Adrenal gland (tissue), 12 donors: Measurements from ENCODE around the gene MRPS34. TPM values are rescaled to one million over a fixed set of nuclear protein-coding genes. Genes with fewer than 3 reads are reported as not detected.
"Not testable (repeated sequence)": the region's sequence is repeated elsewhere in the genome, so short reads cannot be mapped to it uniquely, and the experiment has no call there.

Experiments
- DNase-seq, 7 donors: peaks; one replicate each; pipeline ENCODE4 v3.0.0-alpha.2; 2019 to 2020
- H3K27ac ChIP-seq, 5 donors: fragments of 200-600 bp; sonication (generic) in 4 of 5; 1 replicate in 3 of 5; 2 replicates in 2 of 5; pipeline versions ENCODE4 v1.5.1 to v1.8.0; 2016 to 2020; ENCODE audit warnings: mild to moderate bottlenecking in 1 of 5
- H3K27me3 ChIP-seq: fragments of 200-600 bp; 2 replicates; pipeline ENCODE4 v1.8.0; 2021
- H3K36me3 ChIP-seq, 2 donors: fragments of 200-600 bp; replicated peaks in 1 of 2; 1 replicate in 1 of 2; 2 replicates in 1 of 2; pipeline versions ENCODE4 v1.5.1 to v1.8.0; 2018 to 2022
- H3K4me1 ChIP-seq, 2 donors: fragments of 200-600 bp; replicated peaks in 1 of 2; 1 replicate in 1 of 2; 2 replicates in 1 of 2; pipeline versions ENCODE4 v1.5.1 to v1.8.0; 2018 to 2021
- H3K4me3 ChIP-seq, 4 donors: fragments of 200-600 bp; sonication (generic) in 3 of 4; one replicate each; pipeline ENCODE4 v1.5.1; 2016 to 2018
- H3K9me3 ChIP-seq, 3 donors: fragments of 200-600 bp; sonication (generic) in 1 of 3; replicated peaks in 1 of 3; 1 replicate in 2 of 3; 2 replicates in 1 of 3; pipeline versions ENCODE4 v1.5.1 to v1.8.0; 2016 to 2021
- CTCF ChIP-seq, 6 experiments: fragments of 450-650 bp in 4 of 6; fragments of 200-600 bp in 2 of 6; sonication (generic) in 1 of 6; IDR thresholded peaks; 1 replicate in 5 of 6; 2 replicates in 1 of 6; pipeline versions ENCODE4 v1.5.1 to v1.8.0; 2016 to 2021; ENCODE audit warnings: antibody characterized with exemption in 6 of 6, mild to moderate bottlenecking in 2 of 6, moderate library complexity in 1 of 6
- POLR2A ChIP-seq, 2 donors: fragments of 450-650 bp; IDR thresholded peaks; one replicate each; pipeline ENCODE4 v1.6.1; 2017; ENCODE audit warnings: antibody characterized with exemption in 2 of 2, mild to moderate bottlenecking in 2 of 2, moderate library complexity in 1 of 2
- WGBS, 4 donors: extraction: QIAGEN DNeasy Blood & Tissue Kit in 2 of 4; methylation state at CpG; one replicate each; pipeline versions ENCODE4 v1.1.5 to v1.1.7; 2013 to 2017; 5-methylcytosine and 5-hydroxymethylcytosine counted together
- intact Hi-C, 2 donors: fragments of 100-400 bp; cut with DNase I; formaldehyde crosslinking; loops; one replicate each; pipeline versions ENCODE4 v1.14.1 to v1.15.0; 2022 to 2023
- polyA plus RNA-seq, 3 donors: library from polyadenylated mRNA; stranded (reverse); fragments of 200-250 nt in 2 of 3; fragments of 350-450 nt in 1 of 3; fragmentation: Illumina TruSeq in 1 of 3; extraction: RNeasy Lipid Tissue Mini Kit (QIAGEN cat#74804) in 1 of 3; gene quantifications; one replicate each; pipeline ENCODE4 v1.2.3, GENCODE V29; 2013 to 2014
- total RNA-seq, 9 donors: library from RNA; depleted of rRNA in 4 of 9; stranded (reverse); fragments of >200 nt in 4 of 9; fragments of 120-200 nt in 1 of 9; fragmentation: NEBNext Ultra II Directional in 1 of 9; extraction: Animal tissue kit (Norgen Biotek cat#: 25700) in 1 of 9; gene quantifications; one replicate each; pipeline versions ENCODE4 v1.1.0 to v1.2.4, GENCODE V29; 2013 to 2023
- donor health status: healthy with polysubstance abuse.
- donor health status: Bipolar disorder and iron deficiency.
- donor health status: DM: yes; HTN: yes; CAD: no.
- donor health status: DM: no; HTN: no; CAD: no.
- donor health status: DM: no; HTN: no; CAD: no.
- donor health status: DM: yes; HTN: yes; CAD: no.

MRPS34 gene
- total and polyA plus RNA-seq, 12 donors, result 84.3 to 226 (median 141) TPM

- TF ChIP-seq CTCF (IDR thresholded peaks at IDR 0.05) (no peak), POLR2A (IDR thresholded peaks at IDR 0.05) (no peak)
- H3K27me3 ChIP-seq, result no peaks in the 10 kb centered on the region
- H3K9me3 ChIP-seq, result no peaks in the 10 kb centered on the region
- no peak overlapping the region for H3K27ac ChIP-seq
- H3K36me3 ChIP-seq, result peaks cover 0 to 27% of the 10 kb centered on the region in 2 donors
- H3K4me1 ChIP-seq, result no peaks in the 10 kb centered on the region
- no peak for DNase-seq
- 94 to 97% (median 96%) methylated on average over 29 to 33 of the region's 33 CpGs for WGBS, 4 donors
- H3K4me3 ChIP-seq, result no peak overlapping the region
- intact Hi-C loops, result loop anchor here in 1 of 2 donors (10.0 kb wide), 1 partner anchor 65 kb away; the partner anchor contains the start of gene JPT2
These were observed 32.7 kb downstream of the MRPS34 start for GRCh38 chr16:1740234-1740633.

GRCh38 chr16:1734816-1735215 is 38.1 kb downstream of the MRPS34 start:
- peaks cover 0 to 30% of the 10 kb centered on the region in 2 donors for H3K36me3 ChIP-seq
- intact Hi-C loops, result no loop called here

GRCh38 chr16:1734123-1734522 is 38.8 kb downstream of the MRPS34 start:
- no peaks in the 10 kb centered on the region for H3K9me3 ChIP-seq
- peaks cover 0 to 37% of the 10 kb centered on the region in 2 donors for H3K36me3 ChIP-seq
- no peaks in the 10 kb centered on the region for H3K4me1 ChIP-seq
- H3K27me3 ChIP-seq, result no peaks in the 10 kb centered on the region
- intact Hi-C loops, result no loop called here
- DNase-seq, result no peak
- H3K27ac ChIP-seq, result no peak overlapping the region
- no peak for TF ChIP-seq CTCF (IDR thresholded peaks at IDR 0.05)
- no peak for TF ChIP-seq POLR2A (IDR thresholded peaks at IDR 0.05)
- no peak overlapping the region for H3K4me3 ChIP-seq
- WGBS, 4 donors, result 92 to 98% (median 95%) methylated on average over 13 to 22 of the region's 22 CpGs; no CpG with 5 or more reads in 1 of the 4 donors

More at GRCh38 chr16:1734816-1735215, 38.1 kb downstream of the MRPS34 start:
- no peaks in the 10 kb centered on the region for H3K27me3 ChIP-seq
- 90 to 97% (median 95%) methylated on average over 9 to 22 of the region's 22 CpGs for WGBS, 4 donors
- H3K4me3 ChIP-seq, result no peak overlapping the region
- no peak overlapping the region for H3K27ac ChIP-seq
- H3K9me3 ChIP-seq, result no peaks in the 10 kb centered on the region
- no peak for DNase-seq
- no peak for TF ChIP-seq POLR2A (IDR thresholded peaks at IDR 0.05)
- no peak for TF ChIP-seq CTCF (IDR thresholded peaks at IDR 0.05)
- no peaks in the 10 kb centered on the region for H3K4me1 ChIP-seq

GRCh38 chr16:1732551-1732987 is 40.4 kb downstream of the MRPS34 start:
- DNase-seq, H3K9me3 ChIP-seq, H3K27ac ChIP-seq, intact Hi-C loops, H3K4me3 ChIP-seq, H3K4me1 ChIP-seq, H3K27me3 ChIP-seq: not testable (repeated sequence)
- 90 to 94% (median 93%) methylated on average over 6 to 21 of the region's 21 CpGs for WGBS, 4 donors
- H3K36me3 ChIP-seq, result peaks cover 0 to 46% of the 10 kb centered on the region in 2 donors

- Histone ChIP-seq H3K27ac (peak overlapping the region in 1 of 5 donors; percentile 10), H3K4me3 (no peak overlapping the region), H3K4me1 (no peaks in the 10 kb centered on the region), H3K36me3 (peaks cover 0 to 46% of the 10 kb centered on the region in 2 donors), H3K9me3 (no peaks in the 10 kb centered on the region), H3K27me3 (no peaks in the 10 kb centered on the region)
- WGBS, 4 donors, result 81 to 93% (median 88%) methylated on average over 3 to 14 of the region's 14 CpGs
- intact Hi-C loops, result no loop called here
- TF ChIP-seq CTCF (IDR thresholded peaks at IDR 0.05), result no peak
- DNase-seq, result no peak
These were observed 40.9 kb downstream of the MRPS34 start for GRCh38 chr16:1732071-1732470.
